ENCODE data around the gene ADAP2.
A peak's percentile ranks its signal among the peaks of the same experiment; 100 is the strongest.
"Not testable (repeated sequence)": the region's sequence is repeated elsewhere in the genome, so short reads cannot be mapped to it uniquely, and the experiment has no call there.

ADAP2 gene

GRCh38 chr17:30908717-30909420 lies 12.9 kb upstream of the ADAP2 start:
- no peak for DNase-seq (ENCODE audit: low read depth)
- TF ChIP-seq CTCF (IDR thresholded peaks at IDR 0.05; ENCODE audit: low read length, missing control alignments): no peak
- no peak overlapping the region for H3K4me3 ChIP-seq (replicated peaks; ENCODE audit: low read depth, low read length)

GRCh38 chr17:30910151-30910550 lies 11.6 kb upstream of the ADAP2 start:
- DNase-seq (ENCODE audit: low read depth); H3K4me3 ChIP-seq (replicated peaks; ENCODE audit: low read depth, low read length): not testable (repeated sequence)

GRCh38 chr17:30913955-30914354 lies 7.8 kb upstream of the ADAP2 start:
- no peak for TF ChIP-seq CTCF (IDR thresholded peaks at IDR 0.05; ENCODE audit: low read length, missing control alignments)
- no peak overlapping the region for H3K4me3 ChIP-seq (replicated peaks; ENCODE audit: low read depth, low read length)
- DNase-seq (ENCODE audit: low read depth): no peak

GRCh38 chr17:30915833-30916611 lies 5.7 kb upstream of the ADAP2 start:
- TF ChIP-seq CTCF (IDR thresholded peaks at IDR 0.05; ENCODE audit: low read length, missing control alignments): no peak
- no peak overlapping the region for H3K4me3 ChIP-seq (replicated peaks; ENCODE audit: low read depth, low read length)
- DNase-seq (ENCODE audit: low read depth): no peak

GRCh38 chr17:30917050-30917449 lies 4.7 kb upstream of the ADAP2 start:
- DNase-seq (ENCODE audit: low read depth): no peak
- no peak overlapping the region for H3K4me3 ChIP-seq (replicated peaks; ENCODE audit: low read depth, low read length)
- no peak for TF ChIP-seq CTCF (IDR thresholded peaks at IDR 0.05; ENCODE audit: low read length, missing control alignments)

- peak; percentile 1 for TF ChIP-seq CTCF (IDR thresholded peaks at IDR 0.05; ENCODE audit: low read length, missing control alignments)
- DNase-seq (ENCODE audit: low read depth): peak; percentile 29
- no peak overlapping the region for H3K4me3 ChIP-seq (replicated peaks; ENCODE audit: low read depth, low read length)
These were observed 1.5 kb upstream of the ADAP2 start for GRCh38 chr17:30920282-30920681.

- TF ChIP-seq CTCF (IDR thresholded peaks at IDR 0.05; ENCODE audit: low read length, missing control alignments): no peak
- DNase-seq (ENCODE audit: low read depth): no peak
- H3K4me3 ChIP-seq (replicated peaks; ENCODE audit: low read depth, low read length): no peak overlapping the region
These were observed 832 bp upstream of the ADAP2 start for GRCh38 chr17:30920683-30921543.
